Caco-2 (cell line): Measurements from ENCODE around the gene PEX11A. TPM values are rescaled to one million over a fixed set of nuclear protein-coding genes. Genes with fewer than 3 reads are reported as not detected.

Experiments
- BruUV-seq: library from RNA; stranded (reverse); fragments of 400-500 nt; replicated peaks from 2 replicates; lab custom pipeline; 2021; lab: Mats Ljungman, UMichigan
- CTCF ChIA-PET: fragments of 300-600 bp; sonication (Branson Sonifier 250); formaldehyde crosslinking; loops from one replicate; lab custom pipeline; 2022; ENCODE audit warnings: antibody characterized with exemption; lab: Charles Lee
- POLR2A ChIA-PET: fragments of 300-600 bp; sonication (Branson Sonifier 250); formaldehyde crosslinking; loops from one replicate; lab custom pipeline; 2022; ENCODE audit warnings: antibody characterized with exemption; lab: Charles Lee
- DNase-seq, 2 experiments: peaks; one replicate each; pipeline versions ENCODE4 v3.0.0 to v3.0.0-alpha.2; 2020 to 2022
- H3K27me3 ChIP-seq: replicated peaks from 2 replicates; pipeline ENCODE4 v1.6.0; 2011; ENCODE audit warnings: low read length; ENCODE audit not compliant: control insufficient read depth, insufficient read depth
- H3K36me3 ChIP-seq: 2 replicates; pipeline ENCODE4 v1.5.1; 2011; ENCODE audit warnings: low read length; ENCODE audit not compliant: control insufficient read depth, insufficient read depth
- H3K4me1 ChIP-seq: fragments of 250-450 bp; sonication (Bioruptor Pico); 2 replicates; pipeline ENCODE4 v1.5.1; 2020; ENCODE audit warnings: mild to moderate bottlenecking
- H3K4me3 ChIP-seq: 2 replicates; pipeline ENCODE4 v1.5.1; 2011; ENCODE audit warnings: low read depth, mild to moderate bottlenecking, control low read depth, low read length
- H3K9me3 ChIP-seq: fragments of 250-450 bp; sonication (Bioruptor Pico); 2 replicates; pipeline ENCODE4 v1.5.1; 2020; ENCODE audit warnings: mild to moderate bottlenecking, moderate library complexity
- H3K27ac Mint-ChIP-seq: one replicate; pipeline ENCODE4 v1.8.0; 2022; ENCODE audit warnings: mixed read lengths; ENCODE audit not compliant: unreplicated experiment
- H3K27me3 Mint-ChIP-seq: one replicate; pipeline ENCODE4 v1.8.0; 2022; ENCODE audit warnings: mixed read lengths; ENCODE audit not compliant: insufficient read depth, unreplicated experiment
- H3K36me3 Mint-ChIP-seq: one replicate; pipeline ENCODE4 v1.8.0; 2022; ENCODE audit warnings: mild to moderate bottlenecking, mixed read lengths; ENCODE audit not compliant: insufficient read depth, unreplicated experiment
- H3K4me1 Mint-ChIP-seq: one replicate; pipeline ENCODE4 v1.8.0; 2022; ENCODE audit warnings: low read depth, mixed read lengths; ENCODE audit not compliant: unreplicated experiment
- H3K4me3 Mint-ChIP-seq: one replicate; pipeline ENCODE4 v1.8.0; 2022; ENCODE audit warnings: mild to moderate bottlenecking, moderate library complexity, mixed read lengths; ENCODE audit not compliant: unreplicated experiment
- H3K9me3 Mint-ChIP-seq: one replicate; pipeline ENCODE4 v1.8.0; 2022; ENCODE audit warnings: mixed read lengths; ENCODE audit not compliant: unreplicated experiment
- intact Hi-C: fragments of 100-400 bp; cut with micrococcal nuclease; formaldehyde crosslinking; loops from one replicate; pipeline ENCODE4 v1.10.0; 2022; ENCODE audit not compliant: unreplicated experiment
- total RNA-seq: library from RNA; stranded (reverse); gene quantifications from 2 replicates; pipeline ENCODE4 v1.2.3, GENCODE V29; 2022
- TF ChIP-seq, protein P1 (sequence below), 2 experiments: fragments of 200-600 bp in 1 of 2; IDR thresholded peaks; 1 replicate in 1 of 2; 2 replicates in 1 of 2; pipeline versions ENCODE4 v1.5.1 to v1.8.0; 2011 to 2022; ENCODE audit warnings: antibody characterized with exemption in 1 of 2, control low read depth in 1 of 2, inconsistent platforms in 1 of 2, low read depth in 1 of 2, low read length in 1 of 2, mild to moderate bottlenecking in 1 of 2, moderate library complexity in 1 of 2; ENCODE audit not compliant: insufficient read depth in 1 of 2, severe bottlenecking in 1 of 2, unreplicated experiment in 1 of 2

Gene PEX11A
- total RNA-seq, 1 experiment from 2014 or later, result 3.7 TPM

DNA sequence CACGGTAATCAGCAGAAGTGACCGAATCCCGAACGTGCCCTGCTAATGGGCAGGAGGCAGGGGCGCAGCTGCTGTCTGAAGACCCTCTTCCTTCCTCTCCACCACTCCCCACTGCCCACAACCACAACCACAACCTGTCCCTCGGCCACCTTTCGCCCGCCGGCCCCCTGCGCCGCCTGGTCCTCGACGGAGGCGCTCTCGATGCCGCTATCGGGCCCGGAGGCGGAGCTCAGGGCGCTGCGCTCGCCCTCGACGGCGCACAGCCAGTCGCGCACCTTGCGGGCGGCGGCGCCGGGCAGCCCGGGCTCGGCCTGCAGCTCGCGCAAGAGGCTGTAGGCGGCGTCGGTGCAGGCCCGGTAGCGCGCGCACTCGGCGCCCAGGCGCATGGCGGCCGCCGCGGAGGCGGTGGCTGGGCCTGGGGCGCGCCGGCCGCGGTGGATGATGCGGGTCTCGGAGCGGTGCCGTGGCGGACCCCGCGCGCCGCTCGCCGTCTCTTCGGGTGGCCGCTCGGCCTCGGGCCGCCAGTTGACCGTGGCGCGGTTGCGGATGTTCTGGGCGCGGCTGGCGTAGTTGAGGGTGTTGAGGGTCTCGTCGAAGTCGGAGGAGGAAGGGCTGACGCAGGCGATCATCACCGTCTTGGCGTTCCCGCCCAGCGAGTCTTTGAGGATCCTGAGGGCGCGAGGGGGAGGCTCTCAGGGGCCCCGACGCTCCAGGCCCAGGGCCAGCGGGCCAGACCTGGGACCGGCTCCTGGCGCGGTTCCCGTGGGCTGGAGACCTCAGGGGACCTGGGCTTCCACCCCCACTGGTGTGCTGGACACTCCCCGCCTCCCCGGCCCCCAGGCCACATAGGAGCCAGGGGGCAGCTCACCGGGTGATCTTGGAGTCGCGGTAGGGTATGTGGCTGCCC is 42.2 kb downstream of the PEX11A start:
- ChIA-PET POLR2A (no interaction called here), CTCF (interaction anchor here (0.6 to 0.9 kb wide), 2 partner anchors 17 to 239 kb away, joined by 3 to 10 read pairs; no protein-coding TSS in a partner anchor)
- H3K27me3 Mint-ChIP-seq, result no peaks in the 10 kb centered on the region
- peaks cover 8% of the 10 kb centered on the region for H3K36me3 Mint-ChIP-seq
- no peak overlapping the region for H3K4me3 Mint-ChIP-seq
- intact Hi-C loops, result no loop called here
- TF ChIP-seq, protein P1, sequence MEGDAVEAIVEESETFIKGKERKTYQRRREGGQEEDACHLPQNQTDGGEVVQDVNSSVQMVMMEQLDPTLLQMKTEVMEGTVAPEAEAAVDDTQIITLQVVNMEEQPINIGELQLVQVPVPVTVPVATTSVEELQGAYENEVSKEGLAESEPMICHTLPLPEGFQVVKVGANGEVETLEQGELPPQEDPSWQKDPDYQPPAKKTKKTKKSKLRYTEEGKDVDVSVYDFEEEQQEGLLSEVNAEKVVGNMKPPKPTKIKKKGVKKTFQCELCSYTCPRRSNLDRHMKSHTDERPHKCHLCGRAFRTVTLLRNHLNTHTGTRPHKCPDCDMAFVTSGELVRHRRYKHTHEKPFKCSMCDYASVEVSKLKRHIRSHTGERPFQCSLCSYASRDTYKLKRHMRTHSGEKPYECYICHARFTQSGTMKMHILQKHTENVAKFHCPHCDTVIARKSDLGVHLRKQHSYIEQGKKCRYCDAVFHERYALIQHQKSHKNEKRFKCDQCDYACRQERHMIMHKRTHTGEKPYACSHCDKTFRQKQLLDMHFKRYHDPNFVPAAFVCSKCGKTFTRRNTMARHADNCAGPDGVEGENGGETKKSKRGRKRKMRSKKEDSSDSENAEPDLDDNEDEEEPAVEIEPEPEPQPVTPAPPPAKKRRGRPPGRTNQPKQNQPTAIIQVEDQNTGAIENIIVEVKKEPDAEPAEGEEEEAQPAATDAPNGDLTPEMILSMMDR (IDR thresholded peaks at IDR 0.05; ENCODE audit: insufficient read depth in 1 of 2, low read depth in 1 of 2, low read length in 1 of 2, severe bottlenecking in 1 of 2, unreplicated experiment in 1 of 2), result no peak
- no peak overlapping the region for H3K4me3 ChIP-seq
- no peak for DNase-seq
- no TSS peak for BruUV-seq
- H3K27me3 ChIP-seq, result no peaks in the 10 kb centered on the region
- H3K9me3 ChIP-seq, result no peaks in the 10 kb centered on the region
- H3K36me3 ChIP-seq, result no peaks in the 10 kb centered on the region
- H3K4me1 Mint-ChIP-seq, result no peaks in the 10 kb centered on the region
- H3K9me3 Mint-ChIP-seq, result no peaks in the 10 kb centered on the region
- no peak overlapping the region for H3K27ac Mint-ChIP-seq
- no peaks in the 10 kb centered on the region for H3K4me1 ChIP-seq

DNA sequence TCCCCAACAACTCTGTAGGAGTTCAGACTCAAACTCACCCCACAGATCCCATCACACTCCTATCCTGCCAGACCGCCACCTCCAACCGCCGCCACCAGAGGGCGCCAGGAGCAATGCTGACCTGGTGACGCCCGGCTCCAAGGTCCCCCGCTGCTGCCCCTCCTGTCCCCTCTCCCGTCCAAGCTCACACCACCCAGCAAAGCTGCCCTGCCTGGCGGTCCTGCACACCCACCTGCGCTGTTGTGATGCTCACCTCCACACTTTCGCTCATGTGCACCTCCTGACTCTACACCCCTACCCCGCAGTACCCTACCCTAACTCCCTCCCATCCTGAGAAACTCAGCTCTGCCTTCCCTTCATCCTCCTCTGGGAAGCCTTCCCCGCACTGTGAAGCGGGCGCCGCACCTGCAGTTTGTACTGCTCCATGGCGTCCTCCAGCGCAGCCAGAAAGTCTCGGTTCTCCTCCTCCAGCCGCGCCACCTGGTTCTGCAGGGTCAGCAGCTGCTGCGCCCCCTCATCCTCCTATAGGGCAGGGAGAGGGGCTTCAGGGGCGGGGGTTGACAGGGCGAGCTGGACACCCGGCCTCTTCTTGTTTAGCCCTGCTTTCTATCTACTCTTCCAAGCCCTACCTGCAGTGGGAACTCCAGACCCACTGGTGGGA is 43.2 kb downstream of the PEX11A start:
- intact Hi-C loops, result no loop called here
- Histone ChIP-seq H3K4me3 (no peak overlapping the region), H3K27me3 (no peaks in the 10 kb centered on the region), H3K9me3 (no peaks in the 10 kb centered on the region), H3K36me3 (no peaks in the 10 kb centered on the region), H3K4me1 (no peaks in the 10 kb centered on the region)
- ChIA-PET POLR2A (no interaction called here), CTCF (interaction anchor here (0.7 to 0.9 kb wide), 2 partner anchors 14 to 18 kb away, joined by 3 read pairs; no protein-coding TSS in a partner anchor)
- Mint-ChIP-seq H3K27me3 (no peaks in the 10 kb centered on the region), H3K4me3 (no peak overlapping the region), H3K27ac (no peak overlapping the region), H3K4me1 (no peaks in the 10 kb centered on the region), H3K36me3 (peaks cover 8% of the 10 kb centered on the region), H3K9me3 (no peaks in the 10 kb centered on the region)
- no TSS peak for BruUV-seq
- DNase-seq, result peak; percentile 62 to 80
- TF ChIP-seq, protein P1 (IDR thresholded peaks at IDR 0.05; ENCODE audit: insufficient read depth in 1 of 2, low read depth in 1 of 2, low read length in 1 of 2, severe bottlenecking in 1 of 2, unreplicated experiment in 1 of 2), result peak; percentile 67 to 77

DNA sequence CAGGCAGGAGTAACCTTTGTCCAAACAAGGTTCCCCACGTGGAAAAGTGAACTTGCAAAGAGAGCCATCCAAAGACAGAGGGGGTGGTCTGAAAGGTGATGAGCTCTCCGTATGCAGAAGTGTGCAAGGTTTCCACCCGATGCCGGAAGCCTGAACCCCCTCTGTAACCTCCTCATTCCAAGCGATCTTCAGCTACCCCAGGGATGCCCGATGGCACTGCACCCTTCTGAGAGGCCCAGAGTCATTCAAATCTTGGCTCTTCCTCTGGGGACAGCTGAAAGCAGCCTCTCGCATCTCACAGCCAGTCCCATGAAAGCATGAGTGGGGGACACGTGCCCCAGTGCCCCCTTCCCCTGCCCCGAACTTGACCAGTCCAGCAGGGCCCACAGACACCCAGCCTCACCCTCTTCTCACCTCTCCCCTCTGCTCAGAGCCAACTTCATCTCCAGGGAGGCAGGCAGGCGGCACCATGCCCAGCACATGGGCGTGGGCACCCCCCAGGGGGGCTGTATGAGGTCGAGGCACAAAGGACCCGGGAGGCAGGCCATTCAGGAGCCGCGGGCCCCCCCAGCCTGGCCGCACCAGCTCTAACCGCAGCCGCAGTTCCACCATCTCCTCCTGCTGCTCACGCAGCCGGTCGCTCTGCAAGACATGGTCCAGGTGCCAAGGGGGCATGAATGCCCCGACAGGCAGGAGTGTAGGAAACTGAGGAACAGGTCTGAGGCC is 44.0 kb downstream of the PEX11A start:
- POLR2A ChIA-PET, result no interaction called here

More for the DNA sequence above, 44.0 kb downstream of the PEX11A start:
- Mint-ChIP-seq H3K36me3 (peaks cover 8% of the 10 kb centered on the region), H3K4me1 (no peaks in the 10 kb centered on the region), H3K9me3 (no peaks in the 10 kb centered on the region), H3K27me3 (no peaks in the 10 kb centered on the region), H3K27ac (no peak overlapping the region), H3K4me3 (no peak overlapping the region)
- no peak overlapping the region for H3K4me3 ChIP-seq
- BruUV-seq, result no TSS peak
- no peak for DNase-seq
- no peaks in the 10 kb centered on the region for H3K27me3 ChIP-seq
- CTCF ChIA-PET, result interaction anchor here (0.6 kb wide), 2 partner anchors 90 to 456 kb away, joined by 3 to 4 read pairs; partner anchors contain the start of gene IDH2
- intact Hi-C loops, result no loop called here
- H3K4me1 ChIP-seq, result no peaks in the 10 kb centered on the region
- H3K9me3 ChIP-seq, result no peaks in the 10 kb centered on the region
- no peaks in the 10 kb centered on the region for H3K36me3 ChIP-seq
- TF ChIP-seq, protein P1 (IDR thresholded peaks at IDR 0.05; ENCODE audit: insufficient read depth in 1 of 2, low read depth in 1 of 2, low read length in 1 of 2, severe bottlenecking in 1 of 2, unreplicated experiment in 1 of 2), result no peak
